Glutamatergic neuron (in vitro differentiated cells): Measurements from ENCODE around the gene ZC3H12C. TPM values are rescaled to one million over a fixed set of nuclear protein-coding genes. Genes with fewer than 3 reads are reported as not detected.

Experiments
- DNase-seq: peaks from one replicate; pipeline ENCODE4 v3.0.0; 2022
- H3K27ac Mint-ChIP-seq: one replicate; pipeline ENCODE4 v1.8.0; 2020; ENCODE audit warnings: mild to moderate bottlenecking, mixed read lengths, inconsistent platforms; ENCODE audit not compliant: unreplicated experiment
- H3K27me3 Mint-ChIP-seq: one replicate; pipeline ENCODE4 v1.8.0; 2020; ENCODE audit warnings: mild to moderate bottlenecking, moderate library complexity, mixed read lengths, inconsistent platforms; ENCODE audit not compliant: unreplicated experiment
- H3K36me3 Mint-ChIP-seq: one replicate; pipeline ENCODE4 v1.8.0; 2020; ENCODE audit warnings: mild to moderate bottlenecking, mixed read lengths, inconsistent platforms; ENCODE audit not compliant: unreplicated experiment
- H3K4me1 Mint-ChIP-seq: one replicate; pipeline ENCODE4 v1.8.0; 2020; ENCODE audit warnings: mild to moderate bottlenecking, low read depth, mixed read lengths, inconsistent platforms; ENCODE audit not compliant: unreplicated experiment
- H3K4me3 Mint-ChIP-seq: one replicate; pipeline ENCODE4 v1.8.0; 2020; ENCODE audit warnings: mild to moderate bottlenecking, mixed read lengths, inconsistent platforms; ENCODE audit not compliant: unreplicated experiment
- H3K9me3 Mint-ChIP-seq: one replicate; pipeline ENCODE4 v1.8.0; 2020; ENCODE audit warnings: mild to moderate bottlenecking, moderate library complexity, mixed read lengths, inconsistent platforms; ENCODE audit not compliant: unreplicated experiment
- CTCF ChIP-seq: fragments of 200-600 bp; sonication (generic); IDR thresholded peaks from one replicate; pipeline ENCODE4 v1.5.0; 2021; ENCODE audit not compliant: partially characterized antibody, unreplicated experiment
- total RNA-seq: library from RNA; stranded (reverse); fragmentation: NEBNext Ultra II Directional; extraction: Animal tissue kit (Norgen Biotek cat#: 25700); gene quantifications from one replicate; pipeline ENCODE4 v1.2.1, GENCODE V29; 2021; ENCODE audit not compliant: unreplicated experiment

ZC3H12C gene
- total RNA-seq, 1 donor from 2014 or later: 60.6 TPM

GRCh38 chr11:110110854-110111253 is 17.7 kb downstream of the ZC3H12C start:
- no peak for DNase-seq
- H3K4me1 Mint-ChIP-seq: no peaks in the 10 kb centered on the region
- no peaks in the 10 kb centered on the region for H3K9me3 Mint-ChIP-seq
- TF ChIP-seq CTCF: no peak
- no peak overlapping the region for H3K27ac Mint-ChIP-seq
- H3K36me3 Mint-ChIP-seq: peaks cover 13% of the 10 kb centered on the region
- peaks cover 2% of the 10 kb centered on the region for H3K27me3 Mint-ChIP-seq
- no peak overlapping the region for H3K4me3 Mint-ChIP-seq

GRCh38 chr11:110112457-110112856 is 19.3 kb downstream of the ZC3H12C start:
- no peak for TF ChIP-seq CTCF
- Mint-ChIP-seq H3K36me3 (peaks cover 3% of the 10 kb centered on the region), H3K4me1 (no peaks in the 10 kb centered on the region), H3K4me3 (no peak overlapping the region), H3K27me3 (peaks cover 2% of the 10 kb centered on the region), H3K27ac (no peak overlapping the region), H3K9me3 (no peaks in the 10 kb centered on the region)
- DNase-seq: no peak

GRCh38 chr11:110113505-110113904 is 20.3 kb downstream of the ZC3H12C start:
- Mint-ChIP-seq H3K9me3 (no peaks in the 10 kb centered on the region), H3K4me3 (no peak overlapping the region), H3K4me1 (no peaks in the 10 kb centered on the region), H3K27ac (no peak overlapping the region), H3K27me3 (peaks cover 1% of the 10 kb centered on the region), H3K36me3 (peaks cover 2% of the 10 kb centered on the region)
- no peak for TF ChIP-seq CTCF
- DNase-seq: no peak

GRCh38 chr11:110113973-110114372 is 20.8 kb downstream of the ZC3H12C start:
- Mint-ChIP-seq H3K27me3 (no peaks in the 10 kb centered on the region), H3K4me1 (no peaks in the 10 kb centered on the region), H3K4me3 (no peak overlapping the region), H3K27ac (no peak overlapping the region), H3K36me3 (no peaks in the 10 kb centered on the region), H3K9me3 (no peaks in the 10 kb centered on the region)
- no peak for TF ChIP-seq CTCF
- DNase-seq: no peak

GRCh38 chr11:110119317-110119716 is 26.1 kb downstream of the ZC3H12C start:
- Mint-ChIP-seq H3K27me3 (no peaks in the 10 kb centered on the region), H3K36me3 (no peaks in the 10 kb centered on the region), H3K4me1 (peaks cover 15% of the 10 kb centered on the region), H3K4me3 (no peak overlapping the region), H3K27ac (no peak overlapping the region), H3K9me3 (peaks cover 1% of the 10 kb centered on the region)
- DNase-seq: no peak
- TF ChIP-seq CTCF: no peak
